Calu3 (cell line): ENCODE data around the gene GALR3. TPM values are rescaled to one million over a fixed set of nuclear protein-coding genes. Genes with fewer than 3 reads are reported as not detected.

Experiments used
- BruUV-seq: library from RNA; stranded (reverse); fragments of 400-500 nt; replicated peaks from 2 replicates; lab custom pipeline; 2021; lab: Mats Ljungman, UMichigan
- CTCF ChIA-PET: fragments of 300-600 bp; sonication (Branson Sonifier 250); formaldehyde crosslinking; loops from one replicate; lab custom pipeline; 2022; ENCODE audit warnings: antibody characterized with exemption; lab: Charles Lee
- DNase-seq: peaks from one replicate; pipeline ENCODE4 v3.0.0; 2022
- H3K27ac Mint-ChIP-seq: one replicate; pipeline ENCODE4 v1.8.0; 2022; ENCODE audit warnings: mixed read lengths; ENCODE audit not compliant: unreplicated experiment
- H3K27me3 Mint-ChIP-seq: one replicate; pipeline ENCODE4 v1.8.0; 2022; ENCODE audit warnings: mixed read lengths; ENCODE audit not compliant: unreplicated experiment
- H3K36me3 Mint-ChIP-seq: one replicate; pipeline ENCODE4 v1.8.0; 2022; ENCODE audit warnings: mild to moderate bottlenecking, moderate library complexity, mixed read lengths; ENCODE audit not compliant: insufficient read depth, unreplicated experiment
- H3K4me1 Mint-ChIP-seq: one replicate; pipeline ENCODE4 v1.8.0; 2022; ENCODE audit warnings: mild to moderate bottlenecking, low read depth, mixed read lengths; ENCODE audit not compliant: unreplicated experiment
- H3K4me3 Mint-ChIP-seq: one replicate; pipeline ENCODE4 v1.8.0; 2022; ENCODE audit warnings: mild to moderate bottlenecking, low read depth, moderate library complexity, mixed read lengths; ENCODE audit not compliant: unreplicated experiment
- H3K9me3 Mint-ChIP-seq: one replicate; pipeline ENCODE4 v1.8.0; 2022; ENCODE audit warnings: low read depth, mixed read lengths; ENCODE audit not compliant: unreplicated experiment
- CTCF ChIP-seq: fragments of 200-600 bp; IDR thresholded peaks from one replicate; pipeline ENCODE4 v1.8.0; 2022; ENCODE audit warnings: antibody characterized with exemption; ENCODE audit not compliant: unreplicated experiment
- intact Hi-C: fragments of 100-400 bp; cut with micrococcal nuclease; formaldehyde crosslinking; loops from one replicate; pipeline ENCODE4 v1.10.0; 2022; ENCODE audit not compliant: unreplicated experiment
- total RNA-seq: library from RNA; stranded (reverse); gene quantifications from 2 replicates; pipeline ENCODE4 v1.2.3, GENCODE V29; 2022

GALR3 gene
- total RNA-seq, 1 experiment from 2014 or later = 0.31 TPM

- no peak for TF ChIP-seq CTCF
- no peak overlapping the region for H3K27ac Mint-ChIP-seq
- H3K9me3 Mint-ChIP-seq = no peaks in the 10 kb centered on the region
- no peak for DNase-seq
- no peak overlapping the region for H3K4me3 Mint-ChIP-seq
- peaks cover 33% of the 10 kb centered on the region for H3K4me1 Mint-ChIP-seq
- CTCF ChIA-PET = no interaction called here
- H3K27me3 Mint-ChIP-seq = no peaks in the 10 kb centered on the region
- peaks cover 57% of the 10 kb centered on the region for H3K36me3 Mint-ChIP-seq
- no TSS peak for BruUV-seq
- intact Hi-C loops = no loop called here
These were observed 23.3 kb downstream of the GALR3 start for GRCh38 chr22:37846433-37846832.

- BruUV-seq = TSS peak; percentile 93
- peak overlapping the region; percentile 85 for H3K4me3 Mint-ChIP-seq
- H3K27me3 Mint-ChIP-seq = no peaks in the 10 kb centered on the region
- H3K27ac Mint-ChIP-seq = peak overlapping the region; percentile 79
- H3K4me1 Mint-ChIP-seq = peaks cover 24% of the 10 kb centered on the region
- intact Hi-C loops = no loop called here
- CTCF ChIA-PET = no interaction called here
- no peak for TF ChIP-seq CTCF
- no peak for DNase-seq
- peaks cover 71% of the 10 kb centered on the region for H3K36me3 Mint-ChIP-seq
- H3K9me3 Mint-ChIP-seq = no peaks in the 10 kb centered on the region
These were observed 25.5 kb downstream of the GALR3 start for GRCh38 chr22:37848587-37849088.

- intact Hi-C loops = no loop called here
- no peak for TF ChIP-seq CTCF
These were observed 26.0 kb downstream of the GALR3 start, which contains the start of gene EIF3L for GRCh38 chr22:37849089-37849751. Gene EIF3L, plus strand, starts transcription at chr22:37849419. Its CDS starts 31 bp downstream, at chr22:37849450.

GRCh38 chr22:37850801-37851200, 27.6 kb downstream of the GALR3 start:
- Mint-ChIP-seq H3K4me1 (peaks cover 24% of the 10 kb centered on the region), H3K9me3 (no peaks in the 10 kb centered on the region), H3K27me3 (no peaks in the 10 kb centered on the region), H3K27ac (no peak overlapping the region), H3K4me3 (no peak overlapping the region), H3K36me3 (peaks cover 80% of the 10 kb centered on the region)
- intact Hi-C loops = no loop called here
- CTCF ChIA-PET = no interaction called here
- TF ChIP-seq CTCF = no peak
- no TSS peak for BruUV-seq
- no peak for DNase-seq

More at GRCh38 chr22:37849089-37849751, 26.0 kb downstream of the GALR3 start, which contains the start of gene EIF3L:
- H3K27me3 Mint-ChIP-seq = no peaks in the 10 kb centered on the region
- CTCF ChIA-PET = interaction anchor here (0.6 kb wide), 1 partner anchor 19 kb away, joined by 3 read pairs; no protein-coding TSS in a partner anchor
- H3K27ac Mint-ChIP-seq = peak within 1 kb of the TSS; percentile 79
- peaks cover 71% of the 10 kb centered on the region for H3K36me3 Mint-ChIP-seq
- peak within 1 kb of the TSS; percentile 85 for H3K4me3 Mint-ChIP-seq
- peaks cover 24% of the 10 kb centered on the region for H3K4me1 Mint-ChIP-seq
- H3K9me3 Mint-ChIP-seq = no peaks in the 10 kb centered on the region
- no TSS peak for BruUV-seq
- peak; percentile 93 for DNase-seq
